Mesendoderm (in vitro differentiated cells): ENCODE data around the gene MAP1B.

Experiments used
- DNase-seq: peaks from one replicate; pipeline ENCODE4 v3.0.0; 2013
- H2AK5ac ChIP-seq: 2 replicates; pipeline ENCODE4 v1.6.1; 2013; ENCODE audit warnings: low read length, inconsistent platforms
- H2BK120ac ChIP-seq: 2 replicates; pipeline ENCODE4 v1.6.1; 2013; ENCODE audit warnings: low read depth, mild to moderate bottlenecking, low read length, moderate library complexity, mixed read lengths
- H2BK15ac ChIP-seq: replicated peaks from 2 replicates; pipeline ENCODE4 v1.6.1; 2013; ENCODE audit warnings: low read depth, mild to moderate bottlenecking, moderate library complexity
- H2BK5ac ChIP-seq: 2 replicates; pipeline ENCODE4 v1.6.1; 2013; ENCODE audit warnings: low read length, inconsistent platforms
- H3K18ac ChIP-seq: 2 replicates; pipeline ENCODE4 v1.6.1; 2013; ENCODE audit warnings: mild to moderate bottlenecking, low read length, mixed read lengths
- H3K23ac ChIP-seq: one replicate; pipeline ENCODE4 v1.6.1; 2013; ENCODE audit warnings: low read length
- H3K27ac ChIP-seq: 2 replicates; pipeline ENCODE4 v1.5.1; 2013; ENCODE audit warnings: low read depth, mild to moderate bottlenecking, inconsistent platforms, low read length, moderate library complexity
- H3K27me3 ChIP-seq: 2 replicates; pipeline ENCODE4 v1.6.1; 2013; ENCODE audit warnings: low read length, control low read depth, mild to moderate bottlenecking, inconsistent platforms; ENCODE audit not compliant: insufficient read depth, poor library complexity
- H3K36me3 ChIP-seq: 2 replicates; pipeline ENCODE4 v1.6.1; 2013; ENCODE audit warnings: low read length, inconsistent platforms; ENCODE audit not compliant: control insufficient read depth, insufficient read depth
- H3K4ac ChIP-seq: one replicate; pipeline ENCODE4 v1.6.1; 2013; ENCODE audit warnings: low read depth, mild to moderate bottlenecking, low read length, moderate library complexity
- H3K4me1 ChIP-seq: 2 replicates; pipeline ENCODE4 v1.6.1; 2013; ENCODE audit warnings: low read depth, low read length, inconsistent platforms; ENCODE audit not compliant: control insufficient read depth
- H3K4me2 ChIP-seq: 2 replicates; pipeline ENCODE4 v1.6.1; 2013; ENCODE audit warnings: low read length
- H3K4me3 ChIP-seq: 2 replicates; pipeline ENCODE4 v1.5.1; 2013; ENCODE audit warnings: mild to moderate bottlenecking, low read length
- H3K56ac ChIP-seq: one replicate; pipeline ENCODE4 v1.6.1; 2013; ENCODE audit warnings: low read length
- H3K79me1 ChIP-seq: 2 replicates; pipeline ENCODE4 v1.6.1; 2013; ENCODE audit warnings: low read length, inconsistent platforms
- H3K79me2 ChIP-seq: 2 replicates; pipeline ENCODE4 v1.6.1; 2013; ENCODE audit warnings: mild to moderate bottlenecking, low read length; ENCODE audit not compliant: control insufficient read depth, insufficient read depth
- H3K9ac ChIP-seq: 2 replicates; pipeline ENCODE4 v1.6.1; 2013; ENCODE audit warnings: low read length, inconsistent platforms
- H4K5ac ChIP-seq: one replicate; pipeline ENCODE4 v1.6.1; 2013; ENCODE audit warnings: low read length
- H4K8ac ChIP-seq: one replicate; pipeline ENCODE4 v1.6.1; 2013; ENCODE audit warnings: low read depth, mild to moderate bottlenecking, control low read depth, low read length, moderate library complexity
- WGBS: extraction: QIAGEN DNeasy Blood & Tissue Kit; methylation state at CpG from one replicate; pipeline ENCODE4 v1.1.7; 2013; ENCODE audit warnings: low lambda C conversion rate, missing lambda C conversion rate; ENCODE audit not compliant: insufficient coverage; ENCODE audit errors: extremely low coverage; 5-methylcytosine and 5-hydroxymethylcytosine counted together

MAP1B gene

GRCh38 chr5:72238712-72239445 is 131.6 kb downstream of the MAP1B start:
- no CpG with 5 or more reads among the region's 5 CpGs for WGBS
- no peak overlapping the region for H3K9ac ChIP-seq
- H3K4me1 ChIP-seq: no peaks in the 10 kb centered on the region

GRCh38 chr5:72241346-72242003 is 134.2 kb downstream of the MAP1B start:
- H2BK120ac ChIP-seq: no peak overlapping the region
- no peak overlapping the region for H4K8ac ChIP-seq
- H2BK5ac ChIP-seq: no peak overlapping the region
- no peak overlapping the region for H2BK15ac ChIP-seq
- H4K5ac ChIP-seq: no peak overlapping the region
- H3K4me1 ChIP-seq: no peaks in the 10 kb centered on the region
- H3K9ac ChIP-seq: no peak overlapping the region
- H3K18ac ChIP-seq: no peak overlapping the region
- H3K4me3 ChIP-seq: no peak overlapping the region
- H3K27me3 ChIP-seq: no peaks in the 10 kb centered on the region
- H3K27ac ChIP-seq: no peak overlapping the region
- no peak overlapping the region for H3K56ac ChIP-seq
- H3K79me1 ChIP-seq: peaks cover 7% of the 10 kb centered on the region
- no peaks in the 10 kb centered on the region for H3K36me3 ChIP-seq
- no CpG with 5 or more reads among the region's 5 CpGs for WGBS
- H2AK5ac ChIP-seq: no peak overlapping the region
- no peaks in the 10 kb centered on the region for H3K79me2 ChIP-seq
- no peak overlapping the region for H3K4me2 ChIP-seq
- H3K23ac ChIP-seq: no peak overlapping the region
- DNase-seq: no peak
- H3K4ac ChIP-seq: no peak overlapping the region

More at GRCh38 chr5:72238712-72239445, 131.6 kb downstream of the MAP1B start:
- peak; percentile 32 for DNase-seq
- no peak overlapping the region for H3K56ac ChIP-seq
- no peak overlapping the region for H3K4ac ChIP-seq
- no peak overlapping the region for H3K4me2 ChIP-seq
- peak overlapping the region; percentile 51 for H3K18ac ChIP-seq
- no peak overlapping the region for H3K4me3 ChIP-seq
- no peaks in the 10 kb centered on the region for H3K79me2 ChIP-seq
- no peak overlapping the region for H4K8ac ChIP-seq
- H3K27me3 ChIP-seq: no peaks in the 10 kb centered on the region
- H3K36me3 ChIP-seq: no peaks in the 10 kb centered on the region
- no peak overlapping the region for H2AK5ac ChIP-seq
- no peak overlapping the region for H4K5ac ChIP-seq
- H3K27ac ChIP-seq: no peak overlapping the region
- H3K79me1 ChIP-seq: peaks cover 7% of the 10 kb centered on the region
- H2BK120ac ChIP-seq: no peak overlapping the region
- no peak overlapping the region for H2BK5ac ChIP-seq
- no peak overlapping the region for H2BK15ac ChIP-seq
- no peak overlapping the region for H3K23ac ChIP-seq

- Histone ChIP-seq H3K56ac (peak overlapping the region; percentile 31), H3K4ac (no peak overlapping the region), H4K5ac (no peak overlapping the region), H3K9ac (no peak overlapping the region), H3K4me1 (no peaks in the 10 kb centered on the region), H3K27ac (no peak overlapping the region), H3K79me2 (no peaks in the 10 kb centered on the region), H2BK5ac (no peak overlapping the region), H3K18ac (no peak overlapping the region), H2AK5ac (no peak overlapping the region), H3K23ac (no peak overlapping the region), H3K79me1 (peaks cover 7% of the 10 kb centered on the region), H3K4me2 (no peak overlapping the region), H4K8ac (no peak overlapping the region), H2BK120ac (no peak overlapping the region), H2BK15ac (no peak overlapping the region), H3K27me3 (no peaks in the 10 kb centered on the region), H3K36me3 (no peaks in the 10 kb centered on the region), H3K4me3 (no peak overlapping the region)
- no peak for DNase-seq
- WGBS: no CpG with 5 or more reads among the region's 7 CpGs
Observed at GRCh38 chr5:72242796-72243475, 135.7 kb downstream of the MAP1B start.

GRCh38 chr5:72243706-72244105 is 136.4 kb downstream of the MAP1B start:
- H3K4me2 ChIP-seq: no peak overlapping the region
- no peak overlapping the region for H2BK120ac ChIP-seq
- H4K5ac ChIP-seq: no peak overlapping the region
- H2AK5ac ChIP-seq: no peak overlapping the region
- no peak overlapping the region for H3K56ac ChIP-seq
- H3K4me3 ChIP-seq: no peak overlapping the region
- H3K4ac ChIP-seq: no peak overlapping the region
- DNase-seq: no peak
- H3K79me1 ChIP-seq: peaks cover 7% of the 10 kb centered on the region
- H3K18ac ChIP-seq: no peak overlapping the region
- H3K4me1 ChIP-seq: no peaks in the 10 kb centered on the region
- H3K27me3 ChIP-seq: no peaks in the 10 kb centered on the region
- no peak overlapping the region for H3K9ac ChIP-seq
- H2BK15ac ChIP-seq: no peak overlapping the region
- H2BK5ac ChIP-seq: no peak overlapping the region
- no peak overlapping the region for H3K27ac ChIP-seq
- H4K8ac ChIP-seq: no peak overlapping the region
- no peak overlapping the region for H3K23ac ChIP-seq
- H3K79me2 ChIP-seq: no peaks in the 10 kb centered on the region
- H3K36me3 ChIP-seq: no peaks in the 10 kb centered on the region
- WGBS: 100% methylated on average over 1 of the region's 2 CpGs

GRCh38 chr5:72244862-72245371 is 137.6 kb downstream of the MAP1B start:
- H2AK5ac ChIP-seq: no peak overlapping the region
- no peak overlapping the region for H2BK120ac ChIP-seq
- 100% methylated on average over 1 of the region's 2 CpGs for WGBS
- H3K56ac ChIP-seq: no peak overlapping the region
- H3K27me3 ChIP-seq: no peaks in the 10 kb centered on the region
- H3K4me2 ChIP-seq: no peak overlapping the region
- H4K5ac ChIP-seq: no peak overlapping the region
- no peak overlapping the region for H3K4ac ChIP-seq
- DNase-seq: peak; percentile 81
- no peak overlapping the region for H2BK5ac ChIP-seq
- no peaks in the 10 kb centered on the region for H3K4me1 ChIP-seq
- no peak overlapping the region for H3K9ac ChIP-seq
- no peak overlapping the region for H4K8ac ChIP-seq
- H3K79me1 ChIP-seq: peaks cover 7% of the 10 kb centered on the region
- no peaks in the 10 kb centered on the region for H3K79me2 ChIP-seq
- no peaks in the 10 kb centered on the region for H3K36me3 ChIP-seq
- H3K23ac ChIP-seq: no peak overlapping the region
- no peak overlapping the region for H3K4me3 ChIP-seq
- H3K27ac ChIP-seq: no peak overlapping the region
- no peak overlapping the region for H3K18ac ChIP-seq
- no peak overlapping the region for H2BK15ac ChIP-seq
